OCI-LY1 (cell line): ENCODE results near the gene UTS2R.
"Not testable (repeated sequence)": the region's sequence is repeated elsewhere in the genome, so short reads cannot be mapped to it uniquely, and the experiment has no call there.

Experiments
- CTCF ChIP-seq: fragments of 200-600 bp; sonication (generic), shearing (Covaris generic); IDR thresholded peaks from 2 replicates; pipeline ENCODE4 v1.5.1; 2017; ENCODE audit warnings: mild to moderate bottlenecking, antibody characterized with exemption, low read length, moderate library complexity, mixed read lengths
- EZH2 ChIP-seq: fragments of 200-600 bp; sonication (generic), shearing (Covaris generic); IDR thresholded peaks from 2 replicates; pipeline ENCODE4 v1.8.0; 2017; ENCODE audit warnings: borderline replicate concordance, mixed run types, mild to moderate bottlenecking, antibody characterized with exemption, low read length, moderate library complexity, mixed read lengths

DNA sequence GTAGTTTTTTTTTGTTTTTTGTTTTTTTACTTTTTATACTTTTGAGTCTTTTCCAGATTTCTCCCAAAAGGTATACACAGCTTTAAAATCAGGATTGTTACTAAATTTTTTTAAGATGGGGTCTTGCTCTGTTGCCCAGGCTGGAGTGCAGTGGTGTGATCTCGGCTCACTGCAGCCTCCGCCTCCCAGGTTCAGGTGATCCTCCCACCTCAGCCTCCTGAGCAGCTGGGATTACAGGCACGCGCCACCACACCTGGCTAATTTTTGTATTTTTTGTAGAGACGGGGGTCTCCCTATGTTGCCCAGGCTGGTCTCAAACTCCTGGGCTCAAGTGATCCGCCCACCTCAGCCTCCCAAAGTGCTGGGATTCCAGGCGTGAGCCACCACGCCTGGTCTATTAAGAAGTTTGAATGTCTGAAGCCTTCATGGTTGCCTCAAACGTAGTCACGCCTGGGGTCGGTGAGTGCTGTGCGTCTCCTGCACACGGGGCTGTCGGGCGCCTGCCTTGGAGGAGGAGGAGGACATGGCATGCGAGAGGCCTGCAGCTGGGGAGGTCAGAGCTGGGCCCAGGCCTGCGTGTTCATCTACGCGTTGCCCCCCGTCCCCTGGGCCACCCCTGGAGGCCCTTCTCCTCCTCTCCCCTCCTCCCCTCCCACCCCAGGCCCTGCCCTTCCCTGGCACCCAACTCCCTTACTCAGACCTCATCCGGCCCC lies 10.8 kb downstream of the UTS2R start:
- TF ChIP-seq CTCF, EZH2: not testable (repeated sequence)
